ENCODE measurements around the gene TAF6. TPM values are rescaled to one million over a fixed set of nuclear protein-coding genes. Genes with fewer than 3 reads are reported as not detected.

The TAF6 gene
- total RNA-seq, 1 donor from 2014 or later: 22.9 TPM

- FAIRE-seq: no peak
- Histone ChIP-seq H3K36me3 (ENCODE audit: control insufficient read depth, insufficient read depth, low read length) (peaks cover 41% of the 10 kb centered on the region), H3K27me3 (ENCODE audit: control insufficient read depth, insufficient read depth, low read length) (no peaks in the 10 kb centered on the region), H3K4me3 (ENCODE audit: low read depth, low read length) (no peak overlapping the region)
- DNase-seq (ENCODE audit: low read depth): peak; percentile 22
- no peak for TF ChIP-seq CTCF (IDR thresholded peaks at IDR 0.05; ENCODE audit: insufficient read depth, low read length, severe bottlenecking)
Measured at GRCh38 chr7:100091411-100092181, 27.6 kb downstream of the TAF6 start.

GRCh38 chr7:100090527-100091410 lies 28.4 kb downstream of the TAF6 start:
- DNase-seq (ENCODE audit: low read depth) (no peak), FAIRE-seq (no peak)
- no peak for TF ChIP-seq CTCF (IDR thresholded peaks at IDR 0.05; ENCODE audit: insufficient read depth, low read length, severe bottlenecking)
- peaks cover 37% of the 10 kb centered on the region for H3K36me3 ChIP-seq (ENCODE audit: control insufficient read depth, insufficient read depth, low read length)
- H3K27me3 ChIP-seq (ENCODE audit: control insufficient read depth, insufficient read depth, low read length): no peaks in the 10 kb centered on the region
- no peak overlapping the region for H3K4me3 ChIP-seq (ENCODE audit: low read depth, low read length)

- no peak for TF ChIP-seq CTCF (IDR thresholded peaks at IDR 0.05; ENCODE audit: insufficient read depth, low read length, severe bottlenecking)
- peak overlapping the region; percentile 86 for H3K4me3 ChIP-seq (ENCODE audit: low read depth, low read length)
- DNase-seq (ENCODE audit: low read depth) (no peak), FAIRE-seq (no peak)
- H3K27me3 ChIP-seq (ENCODE audit: control insufficient read depth, insufficient read depth, low read length): no peaks in the 10 kb centered on the region
- peaks cover 29% of the 10 kb centered on the region for H3K36me3 ChIP-seq (ENCODE audit: control insufficient read depth, insufficient read depth, low read length)
Measured at GRCh38 chr7:100089458-100090196, 29.5 kb downstream of the TAF6 start.

- FAIRE-seq: no peak
- peak within 1 kb of the TSS; percentile 86 for H3K4me3 ChIP-seq (ENCODE audit: low read depth, low read length)
- no peaks in the 10 kb centered on the region for H3K27me3 ChIP-seq (ENCODE audit: control insufficient read depth, insufficient read depth, low read length)
- TF ChIP-seq CTCF (IDR thresholded peaks at IDR 0.05; ENCODE audit: insufficient read depth, low read length, severe bottlenecking): no peak
- peaks cover 25% of the 10 kb centered on the region for H3K36me3 ChIP-seq (ENCODE audit: control insufficient read depth, insufficient read depth, low read length)
- DNase-seq (ENCODE audit: low read depth): peak; percentile 22
Measured at GRCh38 chr7:100088621-100089457, 30.3 kb downstream of the TAF6 start, which contains the start of gene COPS6. Gene COPS6, plus strand, starts transcription at chr7:100088969. Its CDS starts 22 bp downstream, at chr7:100088991.

GRCh38 chr7:100088095-100088620 lies 31.0 kb downstream of the TAF6 start:
- no peak for TF ChIP-seq CTCF (IDR thresholded peaks at IDR 0.05; ENCODE audit: insufficient read depth, low read length, severe bottlenecking)
- DNase-seq (ENCODE audit: low read depth): no peak
- Histone ChIP-seq H3K27me3 (ENCODE audit: control insufficient read depth, insufficient read depth, low read length) (no peaks in the 10 kb centered on the region), H3K36me3 (ENCODE audit: control insufficient read depth, insufficient read depth, low read length) (peaks cover 19% of the 10 kb centered on the region), H3K4me3 (ENCODE audit: low read depth, low read length) (peak overlapping the region; percentile 86)
- FAIRE-seq: no peak
